GM23248 (cell line): ENCODE results near the gene FRY. TPM values are rescaled to one million over a fixed set of nuclear protein-coding genes. Genes with fewer than 3 reads are reported as not detected.
A peak's percentile ranks its signal among the peaks of the same experiment; 100 is the strongest.

ENCODE experiments used
- DNase-seq: peaks from one replicate; pipeline ENCODE4 v3.0.0-alpha.2; 2015
- H2AFZ ChIP-seq: fragments of 200-600 bp; sonication (generic); 2 replicates; pipeline ENCODE4 v1.6.1; 2016; ENCODE audit warnings: antibody characterized with exemption
- H3F3A ChIP-seq: fragments of 200-600 bp; sonication (generic); 2 replicates; pipeline ENCODE4 v1.6.1; 2016; ENCODE audit warnings: mild to moderate bottlenecking, antibody characterized with exemption, mixed run types; ENCODE audit not compliant: insufficient read depth
- H3K27ac ChIP-seq: fragments of 200-600 bp; sonication (generic); 2 replicates; pipeline ENCODE4 v1.5.1; 2016; ENCODE audit warnings: mild to moderate bottlenecking
- H3K27me3 ChIP-seq: fragments of 200-600 bp; sonication (generic); replicated peaks from 2 replicates; pipeline ENCODE4 v1.6.1; 2016; ENCODE audit warnings: mild to moderate bottlenecking; ENCODE audit not compliant: insufficient read depth
- H3K36me3 ChIP-seq: fragments of 200-600 bp; sonication (generic); 2 replicates; pipeline ENCODE4 v1.6.1; 2016; ENCODE audit warnings: low read depth, mild to moderate bottlenecking
- H3K4me1 ChIP-seq: fragments of 200-600 bp; sonication (generic); 2 replicates; pipeline ENCODE4 v1.6.1; 2016; ENCODE audit warnings: mild to moderate bottlenecking; ENCODE audit not compliant: insufficient read depth
- H3K4me2 ChIP-seq: fragments of 200-600 bp; sonication (generic); one replicate; pipeline ENCODE4 v1.6.1; 2016; ENCODE audit warnings: mild to moderate bottlenecking; ENCODE audit not compliant: unreplicated experiment
- H3K4me3 ChIP-seq: fragments of 200-600 bp; sonication (generic); 2 replicates; pipeline ENCODE4 v1.5.1; 2016; ENCODE audit warnings: mild to moderate bottlenecking
- H3K79me2 ChIP-seq: fragments of 200-600 bp; sonication (generic); 2 replicates; pipeline ENCODE4 v1.6.1; 2016; ENCODE audit warnings: mild to moderate bottlenecking; ENCODE audit not compliant: insufficient read depth
- H3K9ac ChIP-seq: fragments of 200-600 bp; sonication (generic); 2 replicates; pipeline ENCODE4 v1.6.1; 2016; ENCODE audit warnings: mild to moderate bottlenecking
- H3K9me2 ChIP-seq: fragments of 200-600 bp; sonication (generic); 2 replicates; pipeline ENCODE4 v1.6.1; 2016; ENCODE audit warnings: mixed run types, mild to moderate bottlenecking, moderate library complexity; ENCODE audit not compliant: insufficient read depth
- H3K9me3 ChIP-seq: fragments of 200-600 bp; sonication (generic); one replicate; pipeline ENCODE4 v1.6.1; 2017; ENCODE audit warnings: low read depth
- H4K20me1 ChIP-seq: fragments of 200-600 bp; sonication (generic); 2 replicates; pipeline ENCODE4 v1.6.0; 2016; ENCODE audit not compliant: insufficient read depth
- EZH2 ChIP-seq: fragments of 200-600 bp; sonication (generic); IDR thresholded peaks from 2 replicates; pipeline ENCODE4 v1.6.1; 2018; ENCODE audit warnings: antibody characterized with exemption, mild to moderate bottlenecking; ENCODE audit not compliant: insufficient read depth, poor library complexity, severe bottlenecking
- EZH2phosphoT487 ChIP-seq: fragments of 200-600 bp; sonication (generic); IDR thresholded peaks from 2 replicates; pipeline ENCODE4 v1.6.1; 2018; ENCODE audit warnings: antibody characterized with exemption, moderate library complexity, mild to moderate bottlenecking, low read depth; ENCODE audit not compliant: insufficient read depth
- WGBS, 2 experiments: methylation state at CpG; one replicate each; pipeline ENCODE4 v1.1.6; 2015 to 2017; ENCODE audit warnings: low lambda C conversion rate in 2 of 2, low coverage in 1 of 2; ENCODE audit errors: missing lambda C conversion rate in 2 of 2; 5-methylcytosine and 5-hydroxymethylcytosine counted together
- in situ Hi-C: fragments of 300-500 bp; cut with MboI; formaldehyde crosslinking; loops from 2 replicates; pipeline ENCODE4 v1.15.0; 2020
- polyA plus RNA-seq: library from polyadenylated mRNA; unstranded; fragments of >200 nt; fragmentation: Nextera tagmentation; extraction: Ambion mirVana; gene quantifications from 2 replicates; pipeline ENCODE4 v1.2.1, GENCODE V29; 2016
- total RNA-seq: library from RNA; depleted of rRNA; stranded (reverse); fragments of >200 nt; shearing (Covaris generic); gene quantifications from 2 replicates; pipeline ENCODE4 v1.2.3, GENCODE V29; 2014

FRY gene
- total and polyA plus RNA-seq, 2 experiments from 2014 or later = 2.2 to 4.3 TPM

GRCh38 chr13:32037471-32037870 is 5.9 kb downstream of the FRY start:
- DNase-seq = no peak
- no peak overlapping the region for H3K27ac ChIP-seq
- no peaks in the 10 kb centered on the region for H4K20me1 ChIP-seq
- no peak overlapping the region for H3K4me3 ChIP-seq
- H3K79me2 ChIP-seq = no peaks in the 10 kb centered on the region
- no peak overlapping the region for H2AFZ ChIP-seq
- H3K4me2 ChIP-seq = no peak overlapping the region
- H3F3A ChIP-seq = peaks cover 7% of the 10 kb centered on the region; the same call in 1 of the 2 replicates
- H3K9me2 ChIP-seq = no peaks in the 10 kb centered on the region
- in situ Hi-C loops = no loop called here
- H3K9ac ChIP-seq = no peak overlapping the region
- no peaks in the 10 kb centered on the region for H3K27me3 ChIP-seq
- no peaks in the 10 kb centered on the region for H3K36me3 ChIP-seq
- no peaks in the 10 kb centered on the region for H3K4me1 ChIP-seq
- 27 to 31% methylated on average over 2 of the region's 2 CpGs for WGBS, 2 experiments
- no peak for TF ChIP-seq EZH2
- TF ChIP-seq EZH2phosphoT487 = no peak
- H3K9me3 ChIP-seq = no peaks in the 10 kb centered on the region

- H3K36me3 ChIP-seq = no peaks in the 10 kb centered on the region
- H3F3A ChIP-seq = peaks cover under 1% of the 10 kb centered on the region; the same call in 1 of the 2 replicates
- TF ChIP-seq EZH2 = no peak
- TF ChIP-seq EZH2phosphoT487 = no peak
- no peaks in the 10 kb centered on the region for H4K20me1 ChIP-seq
- no peak overlapping the region for H2AFZ ChIP-seq
- DNase-seq = no peak
- no peak overlapping the region for H3K4me2 ChIP-seq
- 95 to 97% methylated on average over 5 of the region's 5 CpGs for WGBS, 2 experiments
- no peak overlapping the region for H3K27ac ChIP-seq
- H3K9me3 ChIP-seq = no peaks in the 10 kb centered on the region
- no peaks in the 10 kb centered on the region for H3K9me2 ChIP-seq
- H3K79me2 ChIP-seq = no peaks in the 10 kb centered on the region
- in situ Hi-C loops = no loop called here
- no peak overlapping the region for H3K9ac ChIP-seq
- no peak overlapping the region for H3K4me3 ChIP-seq
- no peaks in the 10 kb centered on the region for H3K27me3 ChIP-seq
- no peaks in the 10 kb centered on the region for H3K4me1 ChIP-seq
These were observed 6.8 kb downstream of the FRY start for GRCh38 chr13:32038343-32038742.

- no peaks in the 10 kb centered on the region for H3K9me2 ChIP-seq
- no peak for DNase-seq
- H3K36me3 ChIP-seq = no peaks in the 10 kb centered on the region
- no peak overlapping the region for H3K4me2 ChIP-seq
- no peak overlapping the region for H2AFZ ChIP-seq
- H3K79me2 ChIP-seq = no peaks in the 10 kb centered on the region
- no peaks in the 10 kb centered on the region for H3K9me3 ChIP-seq
- no peaks in the 10 kb centered on the region for H3K27me3 ChIP-seq
- no peaks in the 10 kb centered on the region for H3K4me1 ChIP-seq
- no peaks in the 10 kb centered on the region for H4K20me1 ChIP-seq
- H3F3A ChIP-seq = no peaks in the 10 kb centered on the region
- in situ Hi-C loops = no loop called here
- no peak for TF ChIP-seq EZH2
- TF ChIP-seq EZH2phosphoT487 = no peak
- no peak overlapping the region for H3K9ac ChIP-seq
- H3K4me3 ChIP-seq = no peak overlapping the region
- no peak overlapping the region for H3K27ac ChIP-seq
These were observed 7.5 kb downstream of the FRY start for GRCh38 chr13:32039056-32039455.

GRCh38 chr13:32039528-32039927 is 8.0 kb downstream of the FRY start:
- Histone ChIP-seq H3K9me3 (no peaks in the 10 kb centered on the region), H3K9ac (no peak overlapping the region), H3K79me2 (no peaks in the 10 kb centered on the region), H3F3A (no peaks in the 10 kb centered on the region), H3K9me2 (no peaks in the 10 kb centered on the region), H3K4me1 (no peaks in the 10 kb centered on the region), H3K4me3 (no peak overlapping the region), H3K27ac (no peak overlapping the region), H2AFZ (no peak overlapping the region), H4K20me1 (no peaks in the 10 kb centered on the region), H3K36me3 (no peaks in the 10 kb centered on the region), H3K4me2 (no peak overlapping the region), H3K27me3 (no peaks in the 10 kb centered on the region)
- TF ChIP-seq EZH2phosphoT487 (no peak), EZH2 (no peak)
- in situ Hi-C loops = no loop called here
- 88 to 93% methylated on average over 1 of the region's 1 CpG for WGBS, 2 experiments
- DNase-seq = peak; percentile 32

GRCh38 chr13:32040052-32040642 is 8.6 kb downstream of the FRY start:
- no peak for DNase-seq

More at GRCh38 chr13:32040052-32040642, 8.6 kb downstream of the FRY start:
- Histone ChIP-seq H3F3A (no peaks in the 10 kb centered on the region), H2AFZ (no peak overlapping the region), H3K4me3 (no peak overlapping the region), H3K4me1 (no peaks in the 10 kb centered on the region), H3K9me2 (no peaks in the 10 kb centered on the region), H3K9ac (no peak overlapping the region), H3K27me3 (no peaks in the 10 kb centered on the region), H3K36me3 (no peaks in the 10 kb centered on the region), H3K79me2 (no peaks in the 10 kb centered on the region), H3K27ac (no peak overlapping the region), H3K9me3 (no peaks in the 10 kb centered on the region), H4K20me1 (no peaks in the 10 kb centered on the region), H3K4me2 (no peak overlapping the region)
- TF ChIP-seq EZH2 = no peak
- TF ChIP-seq EZH2phosphoT487 = no peak
- in situ Hi-C loops = no loop called here
- WGBS, 2 experiments = 78 to 90% methylated on average over 3 of the region's 3 CpGs
